Upper lobe of left lung (tissue), 6 donors: ENCODE data around the gene UBE3B. TPM values are rescaled to one million over a fixed set of nuclear protein-coding genes. Genes with fewer than 3 reads are reported as not detected.

Source experiments
- ATAC-seq, 2 donors: fragments of 200-7000 bp; cut with Tn5 transposase; one replicate each; pipeline ENCODE4 v1.9.1; 2022; ENCODE audit warnings: mild to moderate bottlenecking in 2 of 2, moderate library complexity in 2 of 2; ENCODE audit not compliant: low FRiP score in 2 of 2
- DNase-seq, 2 donors: peaks; one replicate each; pipeline ENCODE4 v3.0.0-alpha.2; 2019 to 2020
- H3K27ac ChIP-seq, 4 donors: fragments of 200-600 bp; sonication (generic); one replicate each; pipeline ENCODE4 v1.5.1; 2016 to 2019
- H3K27me3 ChIP-seq, 4 donors: fragments of 200-600 bp; sonication (generic); one replicate each; pipeline ENCODE4 v1.5.1; 2017 to 2019
- H3K36me3 ChIP-seq, 4 donors: fragments of 200-600 bp; sonication (generic); one replicate each; pipeline ENCODE4 v1.5.1; 2016 to 2019
- H3K4me1 ChIP-seq, 4 donors: fragments of 200-600 bp; sonication (generic); one replicate each; pipeline ENCODE4 v1.5.1; 2018 to 2019
- H3K4me3 ChIP-seq, 4 donors: fragments of 200-600 bp; sonication (generic); one replicate each; pipeline ENCODE4 v1.5.1; 2017 to 2019; ENCODE audit warnings: mild to moderate bottlenecking in 2 of 4, moderate library complexity in 1 of 4
- H3K9me3 ChIP-seq, 4 donors: fragments of 200-600 bp; sonication (generic); one replicate each; pipeline ENCODE4 v1.5.1; 2018 to 2019
- EP300 ChIP-seq, 4 donors: sonication (generic); formaldehyde crosslinking; IDR thresholded peaks; one replicate each; pipeline ENCODE4 v1.5.1; 2017; ENCODE audit warnings: antibody characterized with exemption in 4 of 4, control low read depth in 2 of 4
- POLR2A ChIP-seq, 4 donors: fragments of 450-650 bp; IDR thresholded peaks; one replicate each; pipeline ENCODE4 v1.5.1; 2016 to 2017; ENCODE audit warnings: antibody characterized with exemption in 4 of 4, mild to moderate bottlenecking in 2 of 4
- POLR2AphosphoS5 ChIP-seq, 2 donors: sonication (generic); formaldehyde crosslinking; IDR thresholded peaks; one replicate each; pipeline ENCODE4 v1.5.1; 2017; ENCODE audit warnings: antibody characterized with exemption in 2 of 2
- WGBS, 2 donors: methylation state at CpG; one replicate each; pipeline ENCODE4 v1.1.5; 2017 to 2018; 5-methylcytosine and 5-hydroxymethylcytosine counted together
- total RNA-seq, 6 donors: library from RNA; depleted of rRNA in 4 of 6; stranded (reverse); fragments of >200 nt in 4 of 6; gene quantifications; one replicate each; pipeline versions ENCODE4 v1.1.0 to v1.2.1, GENCODE V29; 2016 to 2021
- TF ChIP-seq, protein P1 (sequence below), 6 experiments: fragments of 450-650 bp in 4 of 6; fragments of 200-600 bp in 2 of 6; sonication (generic) in 2 of 6; IDR thresholded peaks; one replicate each; pipeline ENCODE4 v1.5.1; 2016 to 2019; ENCODE audit warnings: antibody characterized with exemption in 6 of 6
- donor health status: DM: no; HTN: no; CAD: no; lungs with moderate emphysema.
- donor health status: DM: no; HTN: yes; CAD: no; lungs with severe emphysema.

Gene UBE3B
- total RNA-seq, 6 donors from 2014 or later, result 27.0 to 69.1 (median 44.7) TPM

DNA sequence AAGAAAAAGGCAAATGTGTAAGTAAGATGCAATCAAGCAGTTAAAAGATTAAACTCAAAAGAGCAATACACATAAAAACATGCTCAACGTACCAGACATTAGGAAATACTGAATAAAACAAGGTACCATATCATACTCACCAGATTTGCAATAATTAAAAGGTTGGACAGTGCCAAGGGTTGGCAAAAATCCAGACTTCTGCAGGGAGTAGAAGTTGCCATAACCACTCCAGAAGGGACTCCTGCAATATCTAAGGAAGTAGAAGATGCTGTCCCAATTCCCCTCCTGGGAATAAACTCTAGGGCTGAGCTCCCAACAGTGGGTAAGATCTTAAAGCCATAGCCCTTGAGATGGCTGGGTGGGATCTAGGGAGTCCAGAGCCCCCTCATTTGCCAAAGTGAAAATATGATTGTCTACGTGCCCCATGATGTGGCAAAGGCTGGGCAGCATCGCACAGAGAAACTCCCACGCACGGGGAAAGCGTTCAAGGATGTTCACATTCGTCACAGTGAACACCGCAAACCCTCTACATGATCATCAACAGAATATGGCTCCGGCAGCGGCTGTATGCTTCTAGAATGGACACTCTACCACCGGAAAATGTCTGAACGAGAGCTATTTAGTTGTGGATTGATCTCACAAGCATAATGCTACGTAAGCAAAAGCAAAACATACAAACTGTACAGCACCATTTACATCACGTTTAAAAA is 12.6 kb upstream of the UBE3B start:
- H3K36me3 ChIP-seq, result peaks cover 0 to 55% (median 19%) of the 10 kb centered on the region in 4 donors
- H3K27ac ChIP-seq, result peak overlapping the region in 3 of 4 donors; percentile 87 to 98 (median 95)
- no peak overlapping the region for H3K4me3 ChIP-seq
- TF ChIP-seq POLR2AphosphoS5 (IDR thresholded peaks at IDR 0.05), result no peak
- TF ChIP-seq EP300 (IDR thresholded peaks at IDR 0.05), result no peak
- no peak for TF ChIP-seq POLR2A (IDR thresholded peaks at IDR 0.05)
- TF ChIP-seq, protein P1, sequence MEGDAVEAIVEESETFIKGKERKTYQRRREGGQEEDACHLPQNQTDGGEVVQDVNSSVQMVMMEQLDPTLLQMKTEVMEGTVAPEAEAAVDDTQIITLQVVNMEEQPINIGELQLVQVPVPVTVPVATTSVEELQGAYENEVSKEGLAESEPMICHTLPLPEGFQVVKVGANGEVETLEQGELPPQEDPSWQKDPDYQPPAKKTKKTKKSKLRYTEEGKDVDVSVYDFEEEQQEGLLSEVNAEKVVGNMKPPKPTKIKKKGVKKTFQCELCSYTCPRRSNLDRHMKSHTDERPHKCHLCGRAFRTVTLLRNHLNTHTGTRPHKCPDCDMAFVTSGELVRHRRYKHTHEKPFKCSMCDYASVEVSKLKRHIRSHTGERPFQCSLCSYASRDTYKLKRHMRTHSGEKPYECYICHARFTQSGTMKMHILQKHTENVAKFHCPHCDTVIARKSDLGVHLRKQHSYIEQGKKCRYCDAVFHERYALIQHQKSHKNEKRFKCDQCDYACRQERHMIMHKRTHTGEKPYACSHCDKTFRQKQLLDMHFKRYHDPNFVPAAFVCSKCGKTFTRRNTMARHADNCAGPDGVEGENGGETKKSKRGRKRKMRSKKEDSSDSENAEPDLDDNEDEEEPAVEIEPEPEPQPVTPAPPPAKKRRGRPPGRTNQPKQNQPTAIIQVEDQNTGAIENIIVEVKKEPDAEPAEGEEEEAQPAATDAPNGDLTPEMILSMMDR (IDR thresholded peaks at IDR 0.05), result no peak
- DNase-seq (no peak), ATAC-seq (no peak)
- H3K4me1 ChIP-seq, result peaks cover 90 to 95% (median 93%) of the 10 kb centered on the region in 4 donors
- no peaks in the 10 kb centered on the region for H3K9me3 ChIP-seq
- no peaks in the 10 kb centered on the region for H3K27me3 ChIP-seq
- WGBS, 2 donors, result 92 to 93% methylated on average over 14 of the region's 14 CpGs

DNA sequence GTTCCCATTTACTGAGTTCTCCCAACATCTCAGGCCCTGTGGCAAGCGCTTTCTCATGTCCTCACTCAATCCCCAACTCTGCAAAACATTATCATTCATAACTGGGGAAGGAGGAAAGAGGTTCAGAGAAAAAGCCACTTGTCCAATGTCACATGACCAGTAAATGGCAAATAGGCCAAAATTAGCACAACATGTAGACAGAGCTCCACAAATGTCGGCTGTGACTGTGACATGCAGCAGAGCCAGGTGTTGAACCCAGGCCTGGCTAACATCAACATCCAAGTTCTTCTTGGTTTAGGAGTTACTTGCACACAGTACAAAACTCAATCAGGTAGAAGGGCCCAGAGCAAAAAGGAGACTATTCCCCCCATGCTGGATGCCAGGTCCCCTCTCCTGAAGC is 11.1 kb upstream of the UBE3B start:
- TF ChIP-seq POLR2AphosphoS5 (IDR thresholded peaks at IDR 0.05) (no peak), POLR2A (IDR thresholded peaks at IDR 0.05) (no peak), EP300 (IDR thresholded peaks at IDR 0.05) (no peak)
- TF ChIP-seq, protein P1 (IDR thresholded peaks at IDR 0.05), result no peak
- H3K4me1 ChIP-seq, result peaks cover 80 to 94% (median 84%) of the 10 kb centered on the region in 4 donors
- peaks cover 0 to 55% (median 20%) of the 10 kb centered on the region in 4 donors for H3K36me3 ChIP-seq
- peak overlapping the region in 2 of 4 donors; percentile 16 to 98 for H3K27ac ChIP-seq
- 81 to 83% methylated on average over 2 of the region's 2 CpGs for WGBS, 2 donors
- H3K9me3 ChIP-seq, result no peaks in the 10 kb centered on the region
- no peaks in the 10 kb centered on the region for H3K27me3 ChIP-seq
- ATAC-seq (no peak), DNase-seq (no peak)
- no peak overlapping the region for H3K4me3 ChIP-seq

DNA sequence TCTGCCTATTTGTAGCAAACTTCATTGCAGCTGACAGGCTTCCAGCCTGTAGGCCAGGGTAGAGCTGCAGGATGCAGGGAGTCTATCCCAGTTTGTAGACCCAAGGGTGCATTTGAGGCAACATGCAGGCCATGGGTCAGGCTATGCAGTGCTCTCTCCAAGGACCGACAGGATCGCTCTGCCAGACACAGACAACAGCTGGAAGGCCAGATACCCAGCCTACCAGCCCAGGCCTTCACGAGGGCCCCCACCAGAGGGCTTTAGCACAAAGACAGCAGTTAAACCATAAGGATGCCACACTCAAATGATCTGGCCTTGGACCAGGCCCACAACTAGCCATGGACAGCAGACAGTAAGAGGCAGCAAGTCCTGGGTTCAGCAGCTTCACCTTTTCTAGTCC is 10.6 kb upstream of the UBE3B start:
- DNase-seq, result no peak
- Histone ChIP-seq H3K4me1 (peaks cover 75 to 94% (median 78%) of the 10 kb centered on the region in 4 donors), H3K4me3 (no peak overlapping the region), H3K9me3 (no peaks in the 10 kb centered on the region), H3K36me3 (peaks cover 0 to 56% (median 20%) of the 10 kb centered on the region in 4 donors), H3K27ac (peak overlapping the region in 3 of 4 donors; percentile 61 to 73 (median 67)), H3K27me3 (no peaks in the 10 kb centered on the region)
- 74% methylated on average over 3 of the region's 3 CpGs; no CpG with 5 or more reads in 1 of the 2 donors for WGBS, 2 donors
- no peak for TF ChIP-seq POLR2A (IDR thresholded peaks at IDR 0.05)
- TF ChIP-seq, protein P1 (IDR thresholded peaks at IDR 0.05), result no peak
- TF ChIP-seq EP300 (IDR thresholded peaks at IDR 0.05), result no peak
- TF ChIP-seq POLR2AphosphoS5 (IDR thresholded peaks at IDR 0.05), result no peak
- ATAC-seq, result no peak

DNA sequence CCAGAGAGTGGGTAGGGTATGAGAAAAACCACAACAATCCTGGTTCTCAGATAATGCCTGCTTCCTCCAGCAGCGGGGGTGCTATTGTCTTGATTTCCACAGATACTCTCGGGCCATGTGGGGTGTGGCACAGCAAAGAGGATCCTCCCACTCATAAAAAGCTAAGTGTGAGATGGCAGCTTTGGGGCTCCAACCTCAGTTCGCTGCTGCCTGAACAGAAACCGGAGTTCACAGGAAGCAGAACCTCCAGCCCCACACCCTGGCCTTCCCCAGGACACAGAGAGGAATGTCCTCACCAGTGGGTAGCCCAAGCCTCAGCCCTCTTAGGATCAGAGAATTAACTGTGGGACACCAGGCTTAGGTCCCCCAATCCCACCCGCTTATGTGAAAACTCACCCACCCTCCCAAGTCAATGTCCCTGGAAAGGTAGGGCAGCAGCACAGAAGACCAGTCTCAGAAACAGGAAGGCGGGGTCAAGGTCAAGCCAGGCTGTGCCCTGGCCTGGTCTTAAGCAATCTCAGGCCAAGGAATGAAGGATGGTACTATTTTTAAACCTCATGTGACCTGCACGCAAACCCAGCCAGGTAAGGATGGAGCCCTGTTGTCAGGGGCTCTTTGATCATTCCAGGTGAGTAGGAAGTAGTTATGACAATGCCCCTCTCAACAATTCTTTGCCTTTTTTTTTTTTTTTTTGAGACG is 9.3 kb upstream of the UBE3B start:
- 75 to 82% methylated on average over 6 to 7 of the region's 8 CpGs for WGBS, 2 donors
- peaks cover 0 to 57% (median 20%) of the 10 kb centered on the region in 4 donors for H3K36me3 ChIP-seq
- peak in 1 of 2 donors; percentile 9 for ATAC-seq
- peak overlapping the region in 3 of 4 donors; percentile 61 to 73 (median 67) for H3K27ac ChIP-seq
- H3K4me1 ChIP-seq, result peaks cover 64 to 93% (median 70%) of the 10 kb centered on the region in 4 donors
- no peaks in the 10 kb centered on the region for H3K27me3 ChIP-seq
- H3K4me3 ChIP-seq, result no peak overlapping the region
- DNase-seq, result no peak
- H3K9me3 ChIP-seq, result no peaks in the 10 kb centered on the region
- TF ChIP-seq EP300 (IDR thresholded peaks at IDR 0.05) (no peak), POLR2A (IDR thresholded peaks at IDR 0.05) (no peak), POLR2AphosphoS5 (IDR thresholded peaks at IDR 0.05) (no peak)
- TF ChIP-seq, protein P1 (IDR thresholded peaks at IDR 0.05), result no peak
